ENCODE results near the gene URI1.
A peak's percentile ranks its signal among the peaks of the same experiment; 100 is the strongest.
"Not testable (repeated sequence)": the region's sequence is repeated elsewhere in the genome, so short reads cannot be mapped to it uniquely, and the experiment has no call there.

Gene URI1

DNA sequence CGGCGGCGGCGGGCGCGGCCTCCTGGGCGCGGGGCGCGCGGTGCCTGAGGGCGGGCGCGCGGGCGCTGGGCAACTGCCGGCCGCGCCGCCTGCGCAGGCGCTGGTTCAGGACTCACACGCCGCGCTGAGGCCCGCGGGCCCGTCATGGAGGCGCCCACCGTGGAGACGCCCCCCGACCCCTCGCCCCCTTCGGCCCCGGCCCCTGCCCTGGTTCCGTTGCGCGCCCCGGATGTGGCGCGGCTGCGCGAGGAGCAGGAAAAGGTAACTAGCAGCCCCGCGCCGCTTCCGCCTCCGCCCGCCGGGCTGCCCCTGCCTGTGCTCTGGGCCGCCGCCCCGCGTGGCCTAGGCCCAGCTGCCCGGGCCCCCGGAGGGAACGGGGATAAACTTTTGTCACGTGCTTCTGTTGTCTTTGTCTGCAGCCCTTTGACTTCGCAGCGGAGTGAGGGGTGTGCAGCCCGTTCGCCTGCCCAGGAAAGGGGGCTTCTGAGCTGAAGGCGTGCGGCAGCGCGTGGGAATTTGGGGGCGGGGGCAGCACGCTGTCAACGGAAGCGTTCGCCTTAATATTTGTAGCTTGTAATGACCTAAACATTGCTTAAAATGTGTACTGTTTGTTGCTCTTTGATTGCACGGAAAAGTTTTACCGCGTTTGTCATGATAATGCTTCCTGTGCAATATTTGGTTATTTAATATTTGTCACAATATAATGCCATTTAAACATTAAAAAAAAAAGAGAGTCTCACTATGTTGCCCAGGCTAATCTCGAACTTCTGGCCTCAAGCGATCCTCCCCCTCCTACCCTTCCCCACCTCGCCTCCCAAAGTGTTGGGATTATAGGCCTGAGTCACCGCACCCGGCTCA, 594 bp downstream of the URI1 start:
- DNase-seq (ENCODE audit: low read depth) = peak; percentile 56

DNA sequence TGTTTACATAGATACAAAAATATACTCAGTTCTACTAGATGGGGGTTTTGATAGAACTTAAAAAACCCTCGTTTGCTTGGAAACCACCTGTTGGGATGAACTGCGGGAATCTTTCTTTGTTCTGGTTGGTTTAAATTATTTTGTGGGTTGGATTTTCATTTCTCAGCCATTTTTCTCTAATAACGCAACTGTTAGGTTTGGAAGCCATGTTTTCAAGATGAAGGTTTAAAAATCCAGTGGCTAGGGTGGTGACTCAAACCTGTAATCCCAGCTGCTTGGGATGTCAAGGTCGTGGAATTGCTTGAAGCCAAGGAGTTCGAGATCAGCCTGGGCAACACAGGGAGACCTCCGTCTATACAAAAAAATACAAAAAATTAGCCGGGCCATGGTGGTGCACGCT, 1.6 kb downstream of the URI1 start:
- DNase-seq (ENCODE audit: low read depth) = no peak

- DNase-seq (ENCODE audit: low read depth) = no peak
Observed at GRCh38 chr19:29944390-29945012, 2.5 kb downstream of the URI1 start.

DNA sequence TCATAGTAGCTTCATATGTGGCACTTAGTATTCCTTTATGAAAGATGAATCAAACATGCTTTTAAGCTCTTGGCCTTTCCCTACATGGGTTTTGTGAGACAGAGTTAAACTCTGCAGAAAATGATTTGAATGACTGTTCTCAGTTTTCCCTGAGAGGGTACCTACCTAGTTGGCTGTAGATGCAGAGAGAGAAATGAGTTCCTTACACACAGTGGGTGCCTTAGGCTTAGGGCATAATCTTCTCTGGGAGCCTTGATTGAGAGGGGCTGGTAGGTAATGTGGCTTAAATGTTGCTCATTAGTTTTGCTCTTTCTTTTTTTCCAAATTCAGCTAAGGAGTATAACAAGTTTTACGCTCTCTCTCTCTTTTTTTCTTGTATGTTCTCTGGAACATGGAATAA, 3.0 kb downstream of the URI1 start:
- DNase-seq (ENCODE audit: low read depth) = no peak

DNA sequence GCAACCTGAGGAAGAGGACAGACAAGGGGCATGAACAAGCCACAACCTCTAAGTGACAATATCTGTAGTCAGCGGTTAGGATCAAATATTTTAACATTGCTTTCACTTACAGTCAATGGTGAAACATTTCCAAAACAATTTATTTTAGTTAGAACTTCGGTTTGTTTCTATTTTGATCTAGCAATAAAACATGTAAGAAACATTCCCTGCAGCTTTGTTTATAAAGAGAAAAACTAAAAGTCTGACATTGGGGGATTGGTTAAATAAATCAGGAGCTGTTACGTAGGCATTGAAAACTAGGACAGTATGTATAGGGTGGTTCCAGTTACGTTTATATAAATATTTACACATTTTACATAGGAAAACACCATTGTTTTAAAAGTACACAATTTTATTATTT, 3.4 kb downstream of the URI1 start:
- DNase-seq (ENCODE audit: low read depth) = no peak

GRCh38 chr19:29946645-29947044, 4.6 kb downstream of the URI1 start:
- no peak for DNase-seq (ENCODE audit: low read depth)

DNA sequence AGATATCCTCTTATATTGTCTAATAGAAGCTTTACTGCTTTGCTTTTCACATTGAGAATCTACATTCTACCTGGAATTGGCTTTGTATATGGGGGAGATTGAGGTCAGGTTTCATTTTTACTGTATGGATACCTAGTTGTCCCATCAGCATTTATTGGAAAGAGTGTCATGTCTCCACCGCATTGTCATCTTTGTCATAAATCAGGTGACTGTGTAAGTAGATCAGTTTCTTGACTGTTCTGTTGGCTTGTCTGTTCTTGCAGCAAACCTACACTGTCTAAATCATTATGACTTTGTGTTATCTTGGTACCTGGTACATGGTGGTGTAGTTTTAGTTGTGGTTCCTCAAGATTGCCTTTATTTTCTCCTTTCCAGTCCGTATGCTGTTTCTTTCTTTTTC, 5.8 kb downstream of the URI1 start:
- DNase-seq (ENCODE audit: low read depth) = no peak

- DNase-seq (ENCODE audit: low read depth) = not testable (repeated sequence)
Observed at GRCh38 chr19:29948759-29949470, 6.9 kb downstream of the URI1 start.

GRCh38 chr19:29952177-29952576, 10.1 kb downstream of the URI1 start:
- no peak for DNase-seq (ENCODE audit: low read depth)

- no peak for DNase-seq (ENCODE audit: low read depth)
Observed at GRCh38 chr19:29952646-29953045, 10.6 kb downstream of the URI1 start.

DNA sequence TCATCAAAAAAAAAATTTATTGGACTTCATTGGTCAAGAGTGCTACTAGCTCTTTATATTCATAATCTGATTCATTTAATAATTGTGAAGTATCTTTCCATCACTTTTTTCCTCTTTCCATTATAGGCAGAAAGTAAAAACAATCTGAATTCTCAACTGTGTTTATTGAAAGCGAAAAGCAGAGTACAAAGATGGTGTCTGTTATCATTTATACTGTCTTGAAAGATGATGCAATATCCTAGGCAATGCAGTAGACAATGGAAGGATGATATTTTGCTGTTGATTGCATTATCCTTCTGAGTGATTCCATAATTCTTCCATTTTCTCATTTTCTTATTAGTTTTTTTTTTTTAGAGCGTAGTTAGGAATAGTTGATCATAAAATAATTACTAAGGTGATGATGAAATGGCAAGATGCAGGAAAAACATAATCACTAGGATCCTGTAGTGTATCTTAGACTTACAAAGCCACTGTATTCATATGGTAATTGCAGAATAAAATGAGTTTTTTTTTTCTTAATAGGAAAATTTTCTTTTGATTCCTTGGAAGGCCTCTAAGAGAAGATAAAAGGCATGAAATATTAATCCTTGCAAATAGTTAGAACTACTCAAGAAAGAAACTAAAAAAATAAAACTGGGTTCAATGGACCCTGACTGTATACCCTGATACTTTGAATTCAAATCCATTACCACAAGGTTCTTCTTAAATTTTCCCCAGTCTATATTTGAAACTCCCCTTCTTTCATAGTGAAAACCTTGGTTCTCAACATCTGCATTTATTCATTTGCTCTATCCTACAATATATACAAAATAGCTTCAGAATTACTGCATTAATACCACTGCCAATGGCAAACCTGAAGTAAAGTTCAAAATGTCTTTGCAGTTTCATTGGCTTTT, 11.6 kb downstream of the URI1 start:
- DNase-seq (ENCODE audit: low read depth) = no peak

DNA sequence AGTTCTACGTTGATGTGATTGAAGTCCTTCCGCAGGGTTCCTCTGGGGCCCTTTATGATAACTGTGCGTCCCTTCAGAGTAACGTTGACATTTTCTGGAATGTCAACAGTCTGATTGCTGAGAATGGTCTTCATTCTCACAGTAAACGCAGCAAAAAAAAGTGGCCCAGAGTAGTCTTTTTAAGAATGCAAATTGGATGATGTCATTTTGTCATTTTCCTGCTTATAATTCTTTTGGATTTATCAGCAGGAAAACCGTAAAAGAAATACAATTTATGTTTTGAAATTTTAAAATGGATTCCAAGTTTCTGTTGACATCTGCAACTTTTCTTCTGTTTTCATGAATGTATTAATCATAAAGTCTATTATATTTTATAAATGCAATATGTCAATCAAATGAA, 14.8 kb downstream of the URI1 start:
- DNase-seq (ENCODE audit: low read depth) = no peak

GRCh38 chr19:29961311-29961710, 19.3 kb downstream of the URI1 start:
- DNase-seq (ENCODE audit: low read depth) = no peak

DNA sequence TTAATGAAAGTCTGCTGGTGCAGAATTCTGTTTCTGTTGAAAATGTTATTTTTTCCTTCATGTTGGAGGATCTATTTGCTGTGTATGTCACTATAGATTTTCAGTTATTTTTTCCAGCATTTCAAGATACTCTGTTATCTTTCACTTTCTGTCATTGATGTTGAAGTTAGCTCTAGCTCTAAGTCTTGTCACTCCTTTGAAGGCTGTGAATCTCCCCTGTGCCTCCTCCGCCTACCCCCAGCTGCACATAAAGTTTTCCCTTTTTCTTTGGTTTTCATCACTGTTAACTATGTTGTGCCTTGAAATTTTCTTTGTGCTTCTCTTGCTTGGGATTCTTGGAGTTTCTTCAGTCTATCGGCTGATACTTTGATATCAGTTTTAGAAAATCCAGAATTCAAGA, 20.8 kb downstream of the URI1 start:
- DNase-seq (ENCODE audit: low read depth) = no peak

DNA sequence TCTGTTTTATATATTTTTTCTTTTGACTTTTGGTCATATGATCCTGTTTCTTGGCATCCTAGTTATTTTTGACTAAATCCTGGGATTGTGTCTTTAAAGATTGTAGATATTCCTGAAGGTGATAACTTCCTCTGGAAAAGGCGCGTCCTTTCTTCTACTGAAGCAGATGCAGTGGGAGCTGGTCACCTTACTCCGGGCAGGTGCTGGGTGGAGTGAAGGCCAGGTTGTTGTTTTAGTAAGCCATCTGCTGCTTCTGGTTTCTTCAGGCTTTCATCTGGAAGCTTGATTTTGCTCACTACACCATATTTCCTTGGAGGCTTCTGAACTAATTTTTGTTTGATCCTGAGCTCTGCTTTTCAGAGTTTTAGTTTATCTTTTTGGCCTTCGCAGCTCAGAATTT, 21.5 kb downstream of the URI1 start:
- DNase-seq (ENCODE audit: low read depth) = no peak

DNA sequence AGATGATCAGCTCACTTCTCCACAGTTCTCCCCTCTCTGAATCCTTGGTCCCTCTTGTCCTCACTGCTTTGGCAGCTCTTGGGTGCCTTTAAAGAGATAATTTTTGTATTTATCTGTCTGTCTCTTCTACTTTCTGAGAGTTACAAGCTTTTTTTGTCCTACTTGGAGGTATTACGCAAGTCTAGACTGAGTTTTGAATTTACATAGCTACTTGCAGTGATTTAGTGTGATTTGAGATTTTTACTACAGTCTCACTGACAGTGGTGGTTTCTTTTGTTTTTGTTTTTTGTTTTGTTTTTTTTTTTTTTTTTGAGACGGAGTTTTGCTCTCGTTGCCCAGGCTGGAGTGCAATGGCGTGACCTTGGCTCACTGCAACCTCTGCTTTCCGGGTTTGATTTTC, 22.1 kb downstream of the URI1 start:
- no peak for DNase-seq (ENCODE audit: low read depth)

DNA sequence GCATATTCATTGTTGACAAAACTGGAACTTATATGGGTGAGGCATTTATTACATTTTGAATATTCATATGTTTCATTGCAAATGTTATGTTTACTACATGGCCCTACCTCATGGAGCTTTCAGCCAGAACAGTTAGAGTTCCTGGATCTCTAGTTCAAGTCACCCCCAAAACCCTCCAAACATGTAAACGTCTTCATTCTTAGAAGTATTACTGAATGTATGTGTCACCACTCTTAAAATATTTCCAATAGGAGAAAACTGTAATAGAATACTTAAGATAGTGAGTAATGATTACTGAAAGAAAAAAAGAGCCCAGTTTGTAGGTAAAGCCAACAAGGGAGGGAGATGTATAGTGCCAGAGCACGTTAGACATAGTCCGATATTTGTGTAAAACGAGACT, 23.5 kb downstream of the URI1 start:
- DNase-seq (ENCODE audit: low read depth) = no peak

GRCh38 chr19:29966142-29966541, 24.1 kb downstream of the URI1 start:
- DNase-seq (ENCODE audit: low read depth) = not testable (repeated sequence)

- no peak for DNase-seq (ENCODE audit: low read depth)
Observed at GRCh38 chr19:29966588-29967249, 24.7 kb downstream of the URI1 start.

GRCh38 chr19:29967623-29968022, 25.6 kb downstream of the URI1 start:
- no peak for DNase-seq (ENCODE audit: low read depth)

- no peak for DNase-seq (ENCODE audit: low read depth)
Observed at GRCh38 chr19:29969891-29970290, 27.9 kb downstream of the URI1 start.

GRCh38 chr19:29971002-29971401, 29.0 kb downstream of the URI1 start:
- no peak for DNase-seq (ENCODE audit: low read depth)
